ENCODE results near the gene RGS9. TPM values are rescaled to one million over a fixed set of nuclear protein-coding genes. Genes with fewer than 3 reads are reported as not detected.

The RGS9 gene
- total RNA-seq, 1 donor: 3.0 TPM

DNA sequence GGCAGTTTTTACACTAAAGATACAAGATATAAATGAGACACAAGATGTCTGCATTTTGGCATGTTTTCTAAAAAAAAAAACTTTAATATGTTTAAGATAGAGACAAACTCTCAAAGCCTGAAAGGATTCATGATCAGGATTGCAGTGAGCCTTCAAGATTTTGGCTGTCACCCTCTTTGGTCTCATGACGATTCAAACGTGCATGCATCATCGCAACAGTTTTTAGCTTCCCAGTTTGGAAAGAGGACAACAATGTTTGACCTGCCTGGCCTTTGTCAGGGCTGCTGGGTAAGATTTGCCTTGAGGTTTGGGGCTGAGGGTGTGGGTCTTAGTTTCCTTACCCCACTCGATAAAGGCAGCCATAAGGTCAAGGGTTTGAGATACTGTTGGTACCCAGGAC is 134.1 kb downstream of the RGS9 start:
- TF ChIP-seq, protein P1, sequence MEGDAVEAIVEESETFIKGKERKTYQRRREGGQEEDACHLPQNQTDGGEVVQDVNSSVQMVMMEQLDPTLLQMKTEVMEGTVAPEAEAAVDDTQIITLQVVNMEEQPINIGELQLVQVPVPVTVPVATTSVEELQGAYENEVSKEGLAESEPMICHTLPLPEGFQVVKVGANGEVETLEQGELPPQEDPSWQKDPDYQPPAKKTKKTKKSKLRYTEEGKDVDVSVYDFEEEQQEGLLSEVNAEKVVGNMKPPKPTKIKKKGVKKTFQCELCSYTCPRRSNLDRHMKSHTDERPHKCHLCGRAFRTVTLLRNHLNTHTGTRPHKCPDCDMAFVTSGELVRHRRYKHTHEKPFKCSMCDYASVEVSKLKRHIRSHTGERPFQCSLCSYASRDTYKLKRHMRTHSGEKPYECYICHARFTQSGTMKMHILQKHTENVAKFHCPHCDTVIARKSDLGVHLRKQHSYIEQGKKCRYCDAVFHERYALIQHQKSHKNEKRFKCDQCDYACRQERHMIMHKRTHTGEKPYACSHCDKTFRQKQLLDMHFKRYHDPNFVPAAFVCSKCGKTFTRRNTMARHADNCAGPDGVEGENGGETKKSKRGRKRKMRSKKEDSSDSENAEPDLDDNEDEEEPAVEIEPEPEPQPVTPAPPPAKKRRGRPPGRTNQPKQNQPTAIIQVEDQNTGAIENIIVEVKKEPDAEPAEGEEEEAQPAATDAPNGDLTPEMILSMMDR (IDR thresholded peaks at IDR 0.05; ENCODE audit: insufficient read depth, low read length): no peak
- H3K4me3 ChIP-seq (ENCODE audit: low read depth, low read length): no peak overlapping the region
- no peak for DNase-seq (ENCODE audit: low read depth)

Small RNAs within 50 kb of the gene (small RNA-seq; reads per million reads assigned to genes)
- gene AC060771.1: not detected

Other genes starting within 250 kb of the RGS9 start
- 8.9 and 10.1 TPM in 2 replicates for gene LRRC37A3, start 217.9 kb upstream of the RGS9 start, total RNA-seq (ENCODE audit: low replicate concordance)
- gene GNA13, start 80.6 kb upstream of the RGS9 start, total RNA-seq (ENCODE audit: low replicate concordance): 48.2 and 80.0 TPM in 2 replicates

Measured in fibroblast of the aortic adventitia (primary cell).